Bronchial epithelial cell (primary cell): ENCODE measurements around the gene RHPN2. TPM values are rescaled to one million over a fixed set of nuclear protein-coding genes. Genes with fewer than 3 reads are reported as not detected.

ENCODE experiments used
- DNase-seq: peaks from one replicate; pipeline ENCODE4 v3.0.0-alpha.2; 2010; ENCODE audit warnings: low read depth
- FAIRE-seq: peaks from 2 replicates; lab custom pipeline; 2011; peaks lifted over from hg19 to GRCh38; lab: Jason Lieb, UNC
- H3K27me3 ChIP-seq: 2 replicates; pipeline ENCODE4 v1.5.1; 2011; ENCODE audit warnings: low read length; ENCODE audit not compliant: control insufficient read depth, insufficient read depth
- H3K36me3 ChIP-seq: 2 replicates; pipeline ENCODE4 v1.5.1; 2011; ENCODE audit warnings: low read length; ENCODE audit not compliant: control insufficient read depth, insufficient read depth
- H3K4me3 ChIP-seq: 2 replicates; pipeline ENCODE4 v1.5.1; 2011; ENCODE audit warnings: mild to moderate bottlenecking, low read depth, low read length, control low read depth
- total RNA-seq: library from RNA; depleted of rRNA; stranded (reverse); fragments of >200 nt; gene quantifications from 2 replicates; pipeline ENCODE4 v1.2.1, GENCODE V29; 2014
- TF ChIP-seq, protein P1 (sequence below): IDR thresholded peaks from 2 replicates; pipeline ENCODE4 v1.5.1; 2011; ENCODE audit warnings: mild to moderate bottlenecking, moderate library complexity, low read length, control low read depth, inconsistent platforms; ENCODE audit not compliant: insufficient read depth, severe bottlenecking

Gene RHPN2
- total RNA-seq, 1 donor from 2014 or later: 22.1 TPM

DNA sequence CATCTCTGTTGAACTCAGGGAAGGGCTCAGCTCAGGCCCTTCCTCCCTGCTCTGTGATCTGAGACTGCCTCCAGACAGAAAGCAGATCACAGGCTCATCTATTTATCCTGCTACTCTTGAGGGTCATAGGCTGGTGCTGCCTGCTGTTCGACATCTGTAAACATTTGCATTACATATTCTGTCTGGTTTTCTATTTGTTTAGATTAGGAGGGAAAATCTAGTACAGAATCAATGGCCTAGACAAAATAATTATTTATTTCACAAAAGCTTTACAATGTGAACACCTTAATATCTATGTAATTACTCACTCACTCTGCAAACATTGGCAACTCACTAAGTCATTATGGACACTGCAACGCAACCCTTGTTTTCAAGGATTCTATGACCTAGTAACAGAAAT, 135.9 kb downstream of the RHPN2 start:
- Histone ChIP-seq H3K27me3 (no peaks in the 10 kb centered on the region), H3K36me3 (peaks cover 4% of the 10 kb centered on the region), H3K4me3 (no peak overlapping the region)
- FAIRE-seq: no peak
- TF ChIP-seq, protein P1, sequence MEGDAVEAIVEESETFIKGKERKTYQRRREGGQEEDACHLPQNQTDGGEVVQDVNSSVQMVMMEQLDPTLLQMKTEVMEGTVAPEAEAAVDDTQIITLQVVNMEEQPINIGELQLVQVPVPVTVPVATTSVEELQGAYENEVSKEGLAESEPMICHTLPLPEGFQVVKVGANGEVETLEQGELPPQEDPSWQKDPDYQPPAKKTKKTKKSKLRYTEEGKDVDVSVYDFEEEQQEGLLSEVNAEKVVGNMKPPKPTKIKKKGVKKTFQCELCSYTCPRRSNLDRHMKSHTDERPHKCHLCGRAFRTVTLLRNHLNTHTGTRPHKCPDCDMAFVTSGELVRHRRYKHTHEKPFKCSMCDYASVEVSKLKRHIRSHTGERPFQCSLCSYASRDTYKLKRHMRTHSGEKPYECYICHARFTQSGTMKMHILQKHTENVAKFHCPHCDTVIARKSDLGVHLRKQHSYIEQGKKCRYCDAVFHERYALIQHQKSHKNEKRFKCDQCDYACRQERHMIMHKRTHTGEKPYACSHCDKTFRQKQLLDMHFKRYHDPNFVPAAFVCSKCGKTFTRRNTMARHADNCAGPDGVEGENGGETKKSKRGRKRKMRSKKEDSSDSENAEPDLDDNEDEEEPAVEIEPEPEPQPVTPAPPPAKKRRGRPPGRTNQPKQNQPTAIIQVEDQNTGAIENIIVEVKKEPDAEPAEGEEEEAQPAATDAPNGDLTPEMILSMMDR: no peak
- DNase-seq: peak; percentile 86

Other genes with a start within 250 kb of the RHPN2 start
- under 0.01 and 0.26 TPM in 2 replicates for gene SLC7A9, start 195.1 kb downstream of the RHPN2 start, total RNA-seq
- 5.0 and 7.3 TPM in 2 replicates for gene CEP89, start 92.9 kb downstream of the RHPN2 start, total RNA-seq
- 0.79 and 1.0 TPM in 2 replicates for gene FAAP24, start 92.6 kb downstream of the RHPN2 start, total RNA-seq
- 6.3 and 8.2 TPM in 2 replicates for gene GPATCH1, start 16.3 kb upstream of the RHPN2 start, total RNA-seq
- not detected in 2 replicates for gene WDR88, start 67.2 kb upstream of the RHPN2 start, total RNA-seq
- gene LRP3, start 129.4 kb upstream of the RHPN2 start, total RNA-seq: 9.0 and 10.2 TPM in 2 replicates
- under 0.01 TPM in 1 of 2 replicates, not detected in the other for gene SLC7A10, start 161.0 kb upstream of the RHPN2 start, total RNA-seq
- gene CEBPA, start 237.6 kb upstream of the RHPN2 start, total RNA-seq: 10.8 and 17.4 TPM in 2 replicates